GM12878 (cell line): Measurements from ENCODE around the gene VCAN. TPM values are rescaled to one million over a fixed set of nuclear protein-coding genes. Genes with fewer than 3 reads are reported as not detected.

Source experiments
- ATAC-seq: fragments of 200-7000 bp; cut with Tn5 transposase; 3 replicates; pipeline ENCODE4 v1.9.1; 2020; ENCODE audit warnings: mild to moderate bottlenecking, moderate library complexity
- BruUV-seq: library from RNA; stranded (reverse); fragments of 400-500 nt; replicated peaks from 2 replicates; lab custom pipeline; 2021; lab: Mats Ljungman, UMichigan
- CTCF ChIA-PET: fragments of 300-600 bp; sonication (Branson Sonifier 250); formaldehyde crosslinking; extraction: SDS; loops from one replicate; lab custom pipeline; 2021; ENCODE audit warnings: inconsistent platforms; lab: Yijun Ruan, JAX
- POLR2A ChIA-PET: fragments of 350-600 bp; formaldehyde crosslinking; extraction: SDS; loops from one replicate; lab custom pipeline; 2021; ENCODE audit warnings: inconsistent platforms; lab: Charles Lee
- RAD21 ChIA-PET: fragments of 300-600 bp; sonication (Branson Sonifier 250); formaldehyde crosslinking; loops from one replicate; lab custom pipeline; 2023; ENCODE audit warnings: antibody characterized with exemption; ENCODE audit not compliant: unreplicated experiment; lab: Charles Lee
- SMC1A ChIA-PET: fragments of 300-600 bp; sonication (Branson Sonifier 250); formaldehyde crosslinking; loops from one replicate; lab custom pipeline; 2023; ENCODE audit not compliant: unreplicated experiment, uncharacterized antibody; lab: Charles Lee
- DNase-seq: peaks from one replicate; pipeline ENCODE4 v3.0.0-alpha.2; 2011; ENCODE audit warnings: low read depth, low spot score
- FAIRE-seq: peaks from 3 replicates; lab custom pipeline; 2011; peaks lifted over from hg19 to GRCh38; lab: Jason Lieb, UNC
- H2AFZ ChIP-seq: 2 replicates; pipeline ENCODE4 v1.6.0; 2011; ENCODE audit warnings: low read depth, low read length, control low read depth; ENCODE audit not compliant: control insufficient read depth
- H3K27ac ChIP-seq: 2 replicates; pipeline ENCODE4 v1.5.1; 2011; ENCODE audit warnings: control low read depth; ENCODE audit not compliant: control insufficient read depth, insufficient read depth
- H3K27me3 ChIP-seq, 2 experiments: replicated peaks in 1 of 2; 2 replicates each; pipeline versions ENCODE4 v1.6.0 to v1.6.1; 2011; ENCODE audit warnings: low read length in 1 of 2; ENCODE audit not compliant: control insufficient read depth in 2 of 2, insufficient read depth in 2 of 2
- H3K36me3 ChIP-seq, 2 experiments: 2 replicates each; pipeline ENCODE4 v1.5.1; 2011; ENCODE audit warnings: low read length in 1 of 2; ENCODE audit not compliant: control insufficient read depth in 2 of 2, insufficient read depth in 2 of 2
- H3K4me1 ChIP-seq: 2 replicates; pipeline ENCODE4 v1.6.1; 2011; ENCODE audit warnings: mild to moderate bottlenecking, low read length, moderate library complexity, mixed read lengths; ENCODE audit not compliant: control insufficient read depth, insufficient read depth
- H3K4me2 ChIP-seq: 2 replicates; pipeline ENCODE4 v1.6.0; 2011; ENCODE audit warnings: control low read depth; ENCODE audit not compliant: control insufficient read depth, insufficient read depth
- H3K4me3 ChIP-seq: fragments of 200-600 bp; sonication (generic); 2 replicates; pipeline ENCODE4 v1.5.1; 2016
- H3K79me2 ChIP-seq: 2 replicates; pipeline ENCODE4 v1.6.0; 2011; ENCODE audit warnings: low read length; ENCODE audit not compliant: control insufficient read depth, insufficient read depth
- H3K9ac ChIP-seq: 2 replicates; pipeline ENCODE4 v1.8.0; 2011; ENCODE audit warnings: low read length, control low read depth, mixed read lengths; ENCODE audit not compliant: control insufficient read depth, insufficient read depth
- H3K9me3 ChIP-seq: replicated peaks from 3 replicates; pipeline ENCODE4 v1.5.1; 2011; ENCODE audit warnings: mild to moderate bottlenecking, low read length; ENCODE audit not compliant: control insufficient read depth, insufficient read depth
- H4K20me1 ChIP-seq: 2 replicates; pipeline ENCODE4 v1.6.0; 2011; ENCODE audit not compliant: control insufficient read depth, insufficient read depth
- CREM ChIP-seq: IDR thresholded peaks from 2 replicates; pipeline ENCODE4 v1.6.1; 2014; ENCODE audit warnings: antibody characterized with exemption, low read depth
- GABPA ChIP-seq: IDR thresholded peaks from 2 replicates; pipeline ENCODE4 v1.6.1; 2014; ENCODE audit warnings: antibody characterized with exemption, low read depth, mild to moderate bottlenecking, inconsistent platforms
- IKZF1 ChIP-seq: fragments of 450-650 bp; conservative IDR thresholded peaks from 2 replicates; pipeline ENCODE4 v1.6.1; 2017; ENCODE audit warnings: antibody characterized with exemption, mild to moderate bottlenecking
- RAD21 ChIP-seq: IDR thresholded peaks from 2 replicates; pipeline ENCODE4 v1.6.1; 2011; ENCODE audit warnings: mild to moderate bottlenecking, low read depth, low read length, moderate library complexity; ENCODE audit not compliant: insufficient read depth
- RUNX3 ChIP-seq: IDR thresholded peaks from 2 replicates; pipeline ENCODE4 v1.6.1; 2012; ENCODE audit warnings: low read length, inconsistent platforms
- SMC3 ChIP-seq: IDR thresholded peaks from 2 replicates; pipeline ENCODE4 v1.6.1; 2011; ENCODE audit warnings: low read length, improper control_type of control experiment, borderline replicate concordance
- STAT3 ChIP-seq: IDR thresholded peaks from 2 replicates; pipeline ENCODE4 v1.6.1; 2011; ENCODE audit warnings: low read depth, low read length, improper control_type of control experiment
- WGBS: methylation state at CpG from one replicate; pipeline ENCODE4 v1.1.6; 2016; ENCODE audit warnings: low lambda C conversion rate; ENCODE audit not compliant: insufficient replicate concordance, insufficient coverage; ENCODE audit errors: missing lambda C conversion rate; 5-methylcytosine and 5-hydroxymethylcytosine counted together
- in situ Hi-C: fragments of 300-500 bp; cut with MboI; formaldehyde crosslinking; loops from 9 replicates; pipeline ENCODE4 v1.14.3; 2018; ENCODE audit warnings: mixed read lengths
- intact Hi-C: fragments of 100-400 bp; cut with micrococcal nuclease; formaldehyde crosslinking; loops from one replicate; pipeline ENCODE4 v1.14.2; 2022; ENCODE audit not compliant: unreplicated experiment
- polyA plus RNA-seq, 11 experiments: library from polyadenylated mRNA; depleted of rRNA in 4 of 11; unstranded in 6 of 11; stranded (reverse) in 5 of 11; fragments of >200 nt; fragmentation: Nextera tagmentation in 4 of 11; fragmentation: Illumina TruSeq in 1 of 11; extraction: Ambion mirVana in 4 of 11; extraction: Trizol in 1 of 11; gene quantifications; 1 replicate in 1 of 11; 2 replicates in 10 of 11; pipeline versions ENCODE4 v1.2.1 to v1.2.3, GENCODE V29; 2011 to 2016; ENCODE audit warnings: inconsistent platforms in 2 of 11, missing spikeins in 2 of 11, low read depth in 1 of 11
- total RNA-seq, 4 experiments: library from RNA; depleted of rRNA in 3 of 4; stranded (reverse); fragments of >200 nt in 3 of 4; fragmentation: Illumina TruSeq in 1 of 4; extraction: Trizol in 1 of 4; gene quantifications; 2 replicates each; pipeline versions ENCODE4 v1.2.1 to v1.2.3, GENCODE V29; 2013 to 2021
- TF ChIP-seq, protein P1 (sequence below), 3 experiments: IDR thresholded peaks in 2 of 3; conservative IDR thresholded peaks in 1 of 3; 2 replicates each; pipeline ENCODE4 v1.5.1; 2011; ENCODE audit warnings: low read depth in 3 of 3, low read length in 3 of 3, mild to moderate bottlenecking in 3 of 3, control low read depth in 2 of 3, moderate library complexity in 2 of 3, inconsistent platforms in 1 of 3, mixed read lengths in 1 of 3; ENCODE audit not compliant: control insufficient read depth in 2 of 3, insufficient read depth in 1 of 3; ENCODE audit errors: extremely low read depth in 1 of 3

VCAN gene
- total and polyA plus RNA-seq, 10 of the 15 experiments (the other 5 are each of a cell fraction or from before 2014, with no cell fraction given), result 1.2 to 15.2 (median 4.5) TPM

DNA sequence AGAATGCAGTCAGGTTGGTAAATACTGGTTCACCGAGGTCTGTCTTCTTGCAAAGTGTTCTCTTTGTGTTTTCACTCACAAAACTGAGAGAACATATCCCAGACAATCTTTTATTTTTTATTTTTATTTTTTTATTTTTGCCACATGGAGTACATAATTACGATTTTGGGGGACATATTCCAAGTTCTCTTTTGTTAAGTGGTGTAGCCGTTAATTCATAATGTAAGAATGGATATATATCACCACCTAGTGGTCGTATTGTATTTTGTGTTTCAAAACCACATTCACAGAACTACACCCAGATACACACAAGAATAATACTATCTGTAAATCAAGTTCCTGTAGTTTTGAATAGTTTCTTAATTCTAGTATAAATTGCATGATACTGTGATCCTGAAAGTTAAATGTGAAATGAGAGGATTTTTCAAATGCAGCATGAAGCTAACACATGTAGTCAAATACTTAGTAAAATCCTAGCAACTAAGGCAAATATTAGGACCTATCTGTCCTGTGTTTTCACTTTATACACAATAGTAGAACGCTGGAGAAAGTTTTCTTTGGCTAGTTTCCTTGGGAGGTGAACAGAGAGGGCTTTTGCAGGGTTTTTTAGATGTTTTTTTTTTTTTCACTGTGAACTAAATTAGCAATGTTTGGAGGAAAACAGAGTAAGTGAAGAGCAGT, 92.7 kb downstream of the VCAN start:
- Histone ChIP-seq H2AFZ (no peak overlapping the region), H3K4me1 (no peaks in the 10 kb centered on the region), H3K9ac (no peak overlapping the region), H3K27me3 (peaks cover 0 to 2% of the 10 kb centered on the region in 2 experiments; a peak in 1 of 4 replicates), H3K79me2 (no peaks in the 10 kb centered on the region), H3K4me3 (no peak overlapping the region), H4K20me1 (no peaks in the 10 kb centered on the region), H3K27ac (no peak overlapping the region), H3K9me3 (no peaks in the 10 kb centered on the region), H3K36me3 (no peaks in the 10 kb centered on the region), H3K4me2 (no peak overlapping the region)
- in situ Hi-C loops, result loop anchor here (5.0 to 10.0 kb wide), 2 partner anchors 919 to 1217 kb away; no protein-coding TSS in a partner anchor
- BruUV-seq, result no TSS peak
- no peak for DNase-seq
- RAD21 ChIA-PET, result interaction anchor here (1.3 kb wide), 1 partner anchor 1214 kb away, joined by 3 read pairs; no protein-coding TSS in a partner anchor
- TF ChIP-seq RAD21, result peak; percentile 76
- TF ChIP-seq, protein P1, sequence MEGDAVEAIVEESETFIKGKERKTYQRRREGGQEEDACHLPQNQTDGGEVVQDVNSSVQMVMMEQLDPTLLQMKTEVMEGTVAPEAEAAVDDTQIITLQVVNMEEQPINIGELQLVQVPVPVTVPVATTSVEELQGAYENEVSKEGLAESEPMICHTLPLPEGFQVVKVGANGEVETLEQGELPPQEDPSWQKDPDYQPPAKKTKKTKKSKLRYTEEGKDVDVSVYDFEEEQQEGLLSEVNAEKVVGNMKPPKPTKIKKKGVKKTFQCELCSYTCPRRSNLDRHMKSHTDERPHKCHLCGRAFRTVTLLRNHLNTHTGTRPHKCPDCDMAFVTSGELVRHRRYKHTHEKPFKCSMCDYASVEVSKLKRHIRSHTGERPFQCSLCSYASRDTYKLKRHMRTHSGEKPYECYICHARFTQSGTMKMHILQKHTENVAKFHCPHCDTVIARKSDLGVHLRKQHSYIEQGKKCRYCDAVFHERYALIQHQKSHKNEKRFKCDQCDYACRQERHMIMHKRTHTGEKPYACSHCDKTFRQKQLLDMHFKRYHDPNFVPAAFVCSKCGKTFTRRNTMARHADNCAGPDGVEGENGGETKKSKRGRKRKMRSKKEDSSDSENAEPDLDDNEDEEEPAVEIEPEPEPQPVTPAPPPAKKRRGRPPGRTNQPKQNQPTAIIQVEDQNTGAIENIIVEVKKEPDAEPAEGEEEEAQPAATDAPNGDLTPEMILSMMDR (IDR thresholded peaks at IDR 0.05 in 2 of 3, conservative IDR thresholded peaks at IDR 0.05 in 1 of 3; ENCODE audit: control insufficient read depth in 2 of 3, extremely low read depth in 1 of 3, insufficient read depth in 1 of 3, low read depth in 3 of 3, low read length in 3 of 3), result peak; percentile 20 to 68 (median 52); a peak in 5 of 6 replicates
- no peak for TF ChIP-seq IKZF1
- peak; percentile 76; the same call in 1 of the 2 replicates for TF ChIP-seq SMC3
- TF ChIP-seq RUNX3, result peak; percentile 73
- TF ChIP-seq STAT3, result no peak
- no peak for TF ChIP-seq CREM
- no peak for TF ChIP-seq GABPA
- POLR2A ChIA-PET, result no interaction called here
- FAIRE-seq, result peak; percentile 41
- CTCF ChIA-PET, result interaction anchor here (0.8 to 4.3 kb wide), 10 partner anchors 9 to 1252 kb away, joined by 3 to 39 read pairs (median 4); no protein-coding TSS in a partner anchor
- ATAC-seq, result peak; percentile 84
- intact Hi-C loops, result loop anchor here (1.0 to 10.0 kb wide), 5 partner anchors 92 to 1213 kb away; partner anchors contain the start of genes TMEM167A, VCAN and XRCC4
- WGBS, result 16% methylated on average over 5 of the region's 5 CpGs
- SMC1A ChIA-PET, result interaction anchor here (0.8 to 3.0 kb wide), 6 partner anchors 14 to 1214 kb away, joined by 3 to 11 read pairs (median 3); no protein-coding TSS in a partner anchor
